ENCODE data around the gene RNF225. TPM values are rescaled to one million over a fixed set of nuclear protein-coding genes. Genes with fewer than 3 reads are reported as not detected.

The RNF225 gene
- total and polyA plus RNA-seq, 2 of the 13 experiments (the other 11 are each of a cell fraction or from before 2014, with no cell fraction given), result not detected

GRCh38 chr19:58380662-58381459 lies 14.6 kb upstream of the RNF225 start, which contains the start of gene ZNF837 (continued):
- TF ChIP-seq MED1 (CRISPR knock-in tag; IDR thresholded peaks at IDR 0.05) (peak; percentile 70; the same call in 1 of the 2 replicates), SIX4 (CRISPR knock-in tag; IDR thresholded peaks at IDR 0.05) (peak; percentile 43), ZNF142 (CRISPR knock-in tag; IDR thresholded peaks at IDR 0.05) (no peak; the same call in 1 of the 2 replicates), UBTF (CRISPR knock-in tag; IDR thresholded peaks at IDR 0.05) (peak; percentile 95), ZFP91 (CRISPR knock-in tag; IDR thresholded peaks at IDR 0.05; ENCODE audit: borderline replicate concordance) (peak; percentile 98), CEBPG (CRISPR knock-in tag; IDR thresholded peaks at IDR 0.05) (no peak), ZNF768 (CRISPR knock-in tag; IDR thresholded peaks at IDR 0.05) (peak; percentile 87), AKNA (CRISPR knock-in tag; IDR thresholded peaks at IDR 0.05; ENCODE audit: borderline replicate concordance) (no peak), ZBTB10 (CRISPR knock-in tag; IDR thresholded peaks at IDR 0.05; ENCODE audit: borderline replicate concordance) (0 out of 2 replicates have a peak, but pooled peaks have one; percentile 20)
